Smooth muscle cell (in vitro differentiated cells): Measurements from ENCODE around the gene TCF12. TPM values are rescaled to one million over a fixed set of nuclear protein-coding genes. Genes with fewer than 3 reads are reported as not detected.

Source experiments
- DNase-seq: peaks from one replicate; lab custom pipeline; 2025; ENCODE audit not compliant: unreplicated experiment; lab: John Stamatoyannopoulos, UW
- H2AFZ ChIP-seq: fragments of 200-600 bp; sonication (generic); 2 replicates; pipeline ENCODE4 v1.6.0; 2016; ENCODE audit warnings: antibody characterized with exemption, low read depth, mild to moderate bottlenecking
- H3F3A ChIP-seq: fragments of 200-600 bp; sonication (generic); 2 replicates; pipeline ENCODE4 v1.6.0; 2017; ENCODE audit warnings: antibody characterized with exemption, low read depth
- H3K27ac ChIP-seq: fragments of 200-600 bp; sonication (generic); 2 replicates; pipeline ENCODE4 v1.5.1; 2016; ENCODE audit warnings: low read depth, mild to moderate bottlenecking
- H3K27me3 ChIP-seq: fragments of 200-600 bp; sonication (generic); 2 replicates; pipeline ENCODE4 v1.6.1; 2016; ENCODE audit warnings: low read depth, mild to moderate bottlenecking
- H3K36me3 ChIP-seq: fragments of 200-600 bp; sonication (generic); 2 replicates; pipeline ENCODE4 v1.5.1; 2016; ENCODE audit warnings: low read depth
- H3K4me1 ChIP-seq: fragments of 200-600 bp; sonication (generic); 2 replicates; pipeline ENCODE4 v1.5.1; 2016; ENCODE audit warnings: low read depth
- H3K4me2 ChIP-seq: fragments of 200-600 bp; sonication (generic); 2 replicates; pipeline ENCODE4 v1.6.0; 2016; ENCODE audit warnings: mild to moderate bottlenecking
- H3K4me3 ChIP-seq: fragments of 200-600 bp; sonication (generic); 2 replicates; pipeline ENCODE4 v1.5.1; 2016; ENCODE audit warnings: mild to moderate bottlenecking
- H3K79me2 ChIP-seq: fragments of 200-600 bp; sonication (generic); 2 replicates; pipeline ENCODE4 v1.6.0; 2016; ENCODE audit warnings: low read depth, mild to moderate bottlenecking
- H3K9ac ChIP-seq: fragments of 200-600 bp; sonication (generic); 2 replicates; pipeline ENCODE4 v1.6.0; 2016; ENCODE audit warnings: low read depth
- H3K9me3 ChIP-seq: fragments of 200-600 bp; sonication (generic); replicated peaks from 2 replicates; pipeline ENCODE4 v1.5.1; 2016; ENCODE audit warnings: low read depth
- H4K20me1 ChIP-seq: fragments of 200-600 bp; sonication (generic); 2 replicates; pipeline ENCODE4 v1.6.0; 2016; ENCODE audit warnings: low read depth
- WGBS: methylation state at CpG from one replicate; pipeline ENCODE4 v1.1.7; 2016; ENCODE audit warnings: low lambda C conversion rate; 5-methylcytosine and 5-hydroxymethylcytosine counted together
- polyA plus RNA-seq: library from polyadenylated mRNA; unstranded; fragments of >200 nt; fragmentation: Nextera tagmentation; extraction: Ambion mirVana; gene quantifications from 2 replicates; pipeline ENCODE4 v1.2.1, GENCODE V29; 2016
- total RNA-seq: library from RNA; depleted of rRNA; stranded (reverse); fragments of >200 nt; gene quantifications from 2 replicates; pipeline ENCODE4 v1.2.3, GENCODE V29; 2014
- TF ChIP-seq, protein P1 (sequence below): fragments of 200-600 bp; sonication (generic); IDR thresholded peaks from 2 replicates; pipeline ENCODE4 v1.5.1; 2017; ENCODE audit warnings: borderline replicate concordance, mild to moderate bottlenecking, antibody characterized with exemption; ENCODE audit not compliant: insufficient read depth, poor library complexity, severe bottlenecking

TCF12 gene
- total and polyA plus RNA-seq, 2 experiments from 2014 or later: 54.1 to 302 TPM

GRCh38 chr15:57228395-57228794, 310.0 kb downstream of the TCF12 start:
- peak overlapping the region; percentile 22 for H3K4me3 ChIP-seq
- H3K4me1 ChIP-seq: peaks cover 51% of the 10 kb centered on the region
- H3K36me3 ChIP-seq: no peaks in the 10 kb centered on the region
- no peaks in the 10 kb centered on the region for H3K27me3 ChIP-seq
- H2AFZ ChIP-seq: no peak overlapping the region
- no peak for DNase-seq
- H3K79me2 ChIP-seq: peaks cover 83% of the 10 kb centered on the region
- no peaks in the 10 kb centered on the region for H4K20me1 ChIP-seq
- H3K9ac ChIP-seq: peak overlapping the region; percentile 67
- no peaks in the 10 kb centered on the region for H3K9me3 ChIP-seq
- peak overlapping the region; percentile 71 for H3K4me2 ChIP-seq
- TF ChIP-seq, protein P1, sequence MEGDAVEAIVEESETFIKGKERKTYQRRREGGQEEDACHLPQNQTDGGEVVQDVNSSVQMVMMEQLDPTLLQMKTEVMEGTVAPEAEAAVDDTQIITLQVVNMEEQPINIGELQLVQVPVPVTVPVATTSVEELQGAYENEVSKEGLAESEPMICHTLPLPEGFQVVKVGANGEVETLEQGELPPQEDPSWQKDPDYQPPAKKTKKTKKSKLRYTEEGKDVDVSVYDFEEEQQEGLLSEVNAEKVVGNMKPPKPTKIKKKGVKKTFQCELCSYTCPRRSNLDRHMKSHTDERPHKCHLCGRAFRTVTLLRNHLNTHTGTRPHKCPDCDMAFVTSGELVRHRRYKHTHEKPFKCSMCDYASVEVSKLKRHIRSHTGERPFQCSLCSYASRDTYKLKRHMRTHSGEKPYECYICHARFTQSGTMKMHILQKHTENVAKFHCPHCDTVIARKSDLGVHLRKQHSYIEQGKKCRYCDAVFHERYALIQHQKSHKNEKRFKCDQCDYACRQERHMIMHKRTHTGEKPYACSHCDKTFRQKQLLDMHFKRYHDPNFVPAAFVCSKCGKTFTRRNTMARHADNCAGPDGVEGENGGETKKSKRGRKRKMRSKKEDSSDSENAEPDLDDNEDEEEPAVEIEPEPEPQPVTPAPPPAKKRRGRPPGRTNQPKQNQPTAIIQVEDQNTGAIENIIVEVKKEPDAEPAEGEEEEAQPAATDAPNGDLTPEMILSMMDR: no peak
- 91% methylated on average over 4 of the region's 4 CpGs for WGBS
- peak overlapping the region; percentile 91 for H3K27ac ChIP-seq
- H3F3A ChIP-seq: no peaks in the 10 kb centered on the region

- H3K27ac ChIP-seq: peak overlapping the region; percentile 91
- H3K27me3 ChIP-seq: no peaks in the 10 kb centered on the region
- no peaks in the 10 kb centered on the region for H3F3A ChIP-seq
- H4K20me1 ChIP-seq: no peaks in the 10 kb centered on the region
- TF ChIP-seq, protein P1: no peak
- peak overlapping the region; percentile 71 for H3K4me2 ChIP-seq
- peaks cover 46% of the 10 kb centered on the region for H3K4me1 ChIP-seq
- H2AFZ ChIP-seq: no peak overlapping the region
- no peak overlapping the region for H3K4me3 ChIP-seq
- H3K36me3 ChIP-seq: peaks cover 2% of the 10 kb centered on the region
- peaks cover 77% of the 10 kb centered on the region for H3K79me2 ChIP-seq
- no peaks in the 10 kb centered on the region for H3K9me3 ChIP-seq
- no peak for DNase-seq
- peak overlapping the region; percentile 67 for H3K9ac ChIP-seq
Measured at GRCh38 chr15:57229051-57229450, 310.6 kb downstream of the TCF12 start.

GRCh38 chr15:57231559-57231958, 313.1 kb downstream of the TCF12 start:
- Histone ChIP-seq H2AFZ (no peak overlapping the region), H3K4me2 (no peak overlapping the region), H3K36me3 (peaks cover 11% of the 10 kb centered on the region), H3K4me1 (peaks cover 45% of the 10 kb centered on the region), H3K9me3 (no peaks in the 10 kb centered on the region), H3K4me3 (no peak overlapping the region), H3K27me3 (no peaks in the 10 kb centered on the region), H3K27ac (no peak overlapping the region), H3F3A (no peaks in the 10 kb centered on the region), H3K79me2 (peaks cover 51% of the 10 kb centered on the region), H3K9ac (no peak overlapping the region), H4K20me1 (no peaks in the 10 kb centered on the region)
- TF ChIP-seq, protein P1: no peak
- DNase-seq: no peak
- WGBS: 97% methylated on average over 1 of the region's 1 CpG

GRCh38 chr15:57234156-57234555, 315.7 kb downstream of the TCF12 start:
- 97% methylated on average over 2 of the region's 2 CpGs for WGBS

More at GRCh38 chr15:57234156-57234555, 315.7 kb downstream of the TCF12 start:
- peak overlapping the region; percentile 71 for H3K27ac ChIP-seq
- no peaks in the 10 kb centered on the region for H3K27me3 ChIP-seq
- no peaks in the 10 kb centered on the region for H4K20me1 ChIP-seq
- no peaks in the 10 kb centered on the region for H3F3A ChIP-seq
- no peak overlapping the region for H3K4me3 ChIP-seq
- no peaks in the 10 kb centered on the region for H3K9me3 ChIP-seq
- H3K4me2 ChIP-seq: no peak overlapping the region
- peaks cover 32% of the 10 kb centered on the region for H3K4me1 ChIP-seq
- H3K36me3 ChIP-seq: peaks cover 11% of the 10 kb centered on the region
- no peak overlapping the region for H3K9ac ChIP-seq
- peaks cover 35% of the 10 kb centered on the region for H3K79me2 ChIP-seq
- no peak overlapping the region for H2AFZ ChIP-seq
- no peak for DNase-seq
- TF ChIP-seq, protein P1: no peak
